Smooth muscle cell (in vitro differentiated cells): Measurements from ENCODE around the gene MACROD2. TPM values are rescaled to one million over a fixed set of nuclear protein-coding genes. Genes with fewer than 3 reads are reported as not detected.
A peak's percentile ranks its signal among the peaks of the same experiment; 100 is the strongest.

Source experiments
- DNase-seq: peaks from one replicate; lab custom pipeline; 2025; ENCODE audit not compliant: unreplicated experiment; lab: John Stamatoyannopoulos, UW
- H2AFZ ChIP-seq: fragments of 200-600 bp; sonication (generic); 2 replicates; pipeline ENCODE4 v1.6.0; 2016; ENCODE audit warnings: antibody characterized with exemption, low read depth, mild to moderate bottlenecking
- H3F3A ChIP-seq: fragments of 200-600 bp; sonication (generic); 2 replicates; pipeline ENCODE4 v1.6.0; 2017; ENCODE audit warnings: antibody characterized with exemption, low read depth
- H3K27ac ChIP-seq: fragments of 200-600 bp; sonication (generic); 2 replicates; pipeline ENCODE4 v1.5.1; 2016; ENCODE audit warnings: low read depth, mild to moderate bottlenecking
- H3K27me3 ChIP-seq: fragments of 200-600 bp; sonication (generic); 2 replicates; pipeline ENCODE4 v1.6.1; 2016; ENCODE audit warnings: low read depth, mild to moderate bottlenecking
- H3K36me3 ChIP-seq: fragments of 200-600 bp; sonication (generic); 2 replicates; pipeline ENCODE4 v1.5.1; 2016; ENCODE audit warnings: low read depth
- H3K4me1 ChIP-seq: fragments of 200-600 bp; sonication (generic); 2 replicates; pipeline ENCODE4 v1.5.1; 2016; ENCODE audit warnings: low read depth
- H3K4me2 ChIP-seq: fragments of 200-600 bp; sonication (generic); 2 replicates; pipeline ENCODE4 v1.6.0; 2016; ENCODE audit warnings: mild to moderate bottlenecking
- H3K4me3 ChIP-seq: fragments of 200-600 bp; sonication (generic); 2 replicates; pipeline ENCODE4 v1.5.1; 2016; ENCODE audit warnings: mild to moderate bottlenecking
- H3K79me2 ChIP-seq: fragments of 200-600 bp; sonication (generic); 2 replicates; pipeline ENCODE4 v1.6.0; 2016; ENCODE audit warnings: low read depth, mild to moderate bottlenecking
- H3K9ac ChIP-seq: fragments of 200-600 bp; sonication (generic); 2 replicates; pipeline ENCODE4 v1.6.0; 2016; ENCODE audit warnings: low read depth
- H3K9me3 ChIP-seq: fragments of 200-600 bp; sonication (generic); replicated peaks from 2 replicates; pipeline ENCODE4 v1.5.1; 2016; ENCODE audit warnings: low read depth
- H4K20me1 ChIP-seq: fragments of 200-600 bp; sonication (generic); 2 replicates; pipeline ENCODE4 v1.6.0; 2016; ENCODE audit warnings: low read depth
- CTCF ChIP-seq: fragments of 200-600 bp; sonication (generic); IDR thresholded peaks from 2 replicates; pipeline ENCODE4 v1.5.1; 2017; ENCODE audit warnings: borderline replicate concordance, mild to moderate bottlenecking, antibody characterized with exemption; ENCODE audit not compliant: insufficient read depth, poor library complexity, severe bottlenecking
- WGBS: methylation state at CpG from one replicate; pipeline ENCODE4 v1.1.7; 2016; ENCODE audit warnings: low lambda C conversion rate; 5-methylcytosine and 5-hydroxymethylcytosine counted together
- polyA plus RNA-seq: library from polyadenylated mRNA; unstranded; fragments of >200 nt; fragmentation: Nextera tagmentation; extraction: Ambion mirVana; gene quantifications from 2 replicates; pipeline ENCODE4 v1.2.1, GENCODE V29; 2016
- total RNA-seq: library from RNA; depleted of rRNA; stranded (reverse); fragments of >200 nt; gene quantifications from 2 replicates; pipeline ENCODE4 v1.2.3, GENCODE V29; 2014

Gene MACROD2
- total and polyA plus RNA-seq, 2 experiments from 2014 or later: 0.04 to 0.32 TPM

GRCh38 chr20:14331646-14332045 is 336.3 kb downstream of the MACROD2 start:
- Histone ChIP-seq H3K4me1 (peaks cover 51% of the 10 kb centered on the region), H3K36me3 (no peaks in the 10 kb centered on the region), H4K20me1 (peaks cover 3% of the 10 kb centered on the region), H3K4me2 (no peak overlapping the region), H3K4me3 (peak overlapping the region; percentile 67), H3K27ac (no peak overlapping the region), H3K9ac (no peak overlapping the region), H2AFZ (no peak overlapping the region), H3K79me2 (peaks cover 49% of the 10 kb centered on the region), H3K9me3 (no peaks in the 10 kb centered on the region), H3F3A (no peaks in the 10 kb centered on the region), H3K27me3 (no peaks in the 10 kb centered on the region)
- DNase-seq: no peak
- 89% methylated on average over 6 of the region's 6 CpGs for WGBS
- TF ChIP-seq CTCF: no peak

GRCh38 chr20:14332866-14333265 is 337.6 kb downstream of the MACROD2 start:
- no peak overlapping the region for H3K27ac ChIP-seq
- H3K27me3 ChIP-seq: no peaks in the 10 kb centered on the region
- WGBS: 56% methylated on average over 2 of the region's 2 CpGs
- H3K4me1 ChIP-seq: peaks cover 51% of the 10 kb centered on the region
- H4K20me1 ChIP-seq: no peaks in the 10 kb centered on the region
- no peaks in the 10 kb centered on the region for H3K36me3 ChIP-seq
- peak overlapping the region; percentile 83 for H3K4me2 ChIP-seq
- no peak overlapping the region for H2AFZ ChIP-seq
- H3K79me2 ChIP-seq: peaks cover 50% of the 10 kb centered on the region
- H3K9ac ChIP-seq: no peak overlapping the region
- no peak for DNase-seq
- H3K9me3 ChIP-seq: no peaks in the 10 kb centered on the region
- peak overlapping the region; percentile 67 for H3K4me3 ChIP-seq
- TF ChIP-seq CTCF: no peak
- no peaks in the 10 kb centered on the region for H3F3A ChIP-seq

GRCh38 chr20:14333721-14334120 is 338.4 kb downstream of the MACROD2 start:
- no peaks in the 10 kb centered on the region for H3K9me3 ChIP-seq
- no peak for TF ChIP-seq CTCF

GRCh38 chr20:14334306-14334930 is 339.1 kb downstream of the MACROD2 start:
- no peaks in the 10 kb centered on the region for H3K36me3 ChIP-seq
- H3K27ac ChIP-seq: no peak overlapping the region
- peak; percentile 57 for TF ChIP-seq CTCF
- H3K79me2 ChIP-seq: peaks cover 50% of the 10 kb centered on the region
- no peaks in the 10 kb centered on the region for H3K9me3 ChIP-seq
- H3K4me1 ChIP-seq: peaks cover 51% of the 10 kb centered on the region
- H3F3A ChIP-seq: no peaks in the 10 kb centered on the region
- H3K4me3 ChIP-seq: peak overlapping the region; percentile 67
- peak overlapping the region; percentile 34 for H2AFZ ChIP-seq
- 3% methylated on average over 3 of the region's 3 CpGs for WGBS
- no peaks in the 10 kb centered on the region for H3K27me3 ChIP-seq
- no peak overlapping the region for H3K9ac ChIP-seq
- no peaks in the 10 kb centered on the region for H4K20me1 ChIP-seq
- peak overlapping the region; percentile 83 for H3K4me2 ChIP-seq
- no peak for DNase-seq

More at GRCh38 chr20:14333721-14334120, 338.4 kb downstream of the MACROD2 start:
- Histone ChIP-seq H3F3A (no peaks in the 10 kb centered on the region), H3K27me3 (no peaks in the 10 kb centered on the region), H4K20me1 (no peaks in the 10 kb centered on the region), H3K4me3 (peak overlapping the region; percentile 67), H3K4me2 (peak overlapping the region; percentile 83), H3K79me2 (peaks cover 50% of the 10 kb centered on the region), H3K4me1 (peaks cover 51% of the 10 kb centered on the region), H3K27ac (no peak overlapping the region), H2AFZ (peak overlapping the region; percentile 34), H3K9ac (no peak overlapping the region), H3K36me3 (no peaks in the 10 kb centered on the region)
- DNase-seq: no peak
- 66% methylated on average over 3 of the region's 3 CpGs for WGBS
